ENCODE measurements around the gene MC3R. TPM values are rescaled to one million over a fixed set of nuclear protein-coding genes. Genes with fewer than 3 reads are reported as not detected.

The MC3R gene
- total RNA-seq, 4 donors from 2014 or later = not detected

- WGBS, 2 donors (ENCODE audit: low coverage in 1 of 2) = 29 to 50% methylated on average over 2 of the region's 2 CpGs
- TF ChIP-seq POLR2A (IDR thresholded peaks at IDR 0.05) = no peak
- TF ChIP-seq EP300 (IDR thresholded peaks at IDR 0.05; ENCODE audit: low read depth) = no peak
- no peak for TF ChIP-seq POLR2AphosphoS5 (IDR thresholded peaks at IDR 0.05)
- TF ChIP-seq, protein P1, sequence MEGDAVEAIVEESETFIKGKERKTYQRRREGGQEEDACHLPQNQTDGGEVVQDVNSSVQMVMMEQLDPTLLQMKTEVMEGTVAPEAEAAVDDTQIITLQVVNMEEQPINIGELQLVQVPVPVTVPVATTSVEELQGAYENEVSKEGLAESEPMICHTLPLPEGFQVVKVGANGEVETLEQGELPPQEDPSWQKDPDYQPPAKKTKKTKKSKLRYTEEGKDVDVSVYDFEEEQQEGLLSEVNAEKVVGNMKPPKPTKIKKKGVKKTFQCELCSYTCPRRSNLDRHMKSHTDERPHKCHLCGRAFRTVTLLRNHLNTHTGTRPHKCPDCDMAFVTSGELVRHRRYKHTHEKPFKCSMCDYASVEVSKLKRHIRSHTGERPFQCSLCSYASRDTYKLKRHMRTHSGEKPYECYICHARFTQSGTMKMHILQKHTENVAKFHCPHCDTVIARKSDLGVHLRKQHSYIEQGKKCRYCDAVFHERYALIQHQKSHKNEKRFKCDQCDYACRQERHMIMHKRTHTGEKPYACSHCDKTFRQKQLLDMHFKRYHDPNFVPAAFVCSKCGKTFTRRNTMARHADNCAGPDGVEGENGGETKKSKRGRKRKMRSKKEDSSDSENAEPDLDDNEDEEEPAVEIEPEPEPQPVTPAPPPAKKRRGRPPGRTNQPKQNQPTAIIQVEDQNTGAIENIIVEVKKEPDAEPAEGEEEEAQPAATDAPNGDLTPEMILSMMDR (IDR thresholded peaks at IDR 0.05) = no peak
- H3K9me3 ChIP-seq = no peaks in the 10 kb centered on the region
- peaks cover 0 to 9% (median 0%) of the 10 kb centered on the region in 4 donors for H3K4me1 ChIP-seq
- H3K27ac ChIP-seq = peak overlapping the region in 2 of 4 donors; percentile 17 to 35
- H3K36me3 ChIP-seq = no peaks in the 10 kb centered on the region
- intact Hi-C loops (cut with DNase I; ENCODE audit: low total_unique reads) = no loop called here
- no peaks in the 10 kb centered on the region for H3K27me3 ChIP-seq
- in situ Hi-C loops (cut with MboI; ENCODE audit: low pct_ligation_motif_present in 1 of 4, low pct_unique_long_range_greater_than_20kb in 1 of 4, low sequenced_read_pairs in 3 of 4) = no loop called here
- H3K4me3 ChIP-seq = no peak overlapping the region
- no peak for DNase-seq
Measured at GRCh38 chr20:56222945-56223344, 25.6 kb upstream of the MC3R start.

GRCh38 chr20:56223352-56223751, 25.2 kb upstream of the MC3R start:
- in situ Hi-C loops (cut with MboI; ENCODE audit: low pct_ligation_motif_present in 1 of 4, low pct_unique_long_range_greater_than_20kb in 1 of 4, low sequenced_read_pairs in 3 of 4) (no loop called here), intact Hi-C loops (cut with DNase I; ENCODE audit: low total_unique reads) (no loop called here)
- Histone ChIP-seq H3K9me3 (no peaks in the 10 kb centered on the region), H3K27ac (peak overlapping the region in 2 of 4 donors; percentile 17 to 35), H3K4me1 (peaks cover 0 to 9% (median 0%) of the 10 kb centered on the region in 4 donors), H3K4me3 (no peak overlapping the region), H3K27me3 (no peaks in the 10 kb centered on the region), H3K36me3 (no peaks in the 10 kb centered on the region)
- DNase-seq = no peak
- WGBS, 2 donors (ENCODE audit: low coverage in 1 of 2) = 45 to 71% methylated on average over 2 to 7 of the region's 7 CpGs
- no peak for TF ChIP-seq POLR2AphosphoS5 (IDR thresholded peaks at IDR 0.05)
- TF ChIP-seq, protein P1 (IDR thresholded peaks at IDR 0.05) = no peak
- no peak for TF ChIP-seq EP300 (IDR thresholded peaks at IDR 0.05; ENCODE audit: low read depth)
- no peak for TF ChIP-seq POLR2A (IDR thresholded peaks at IDR 0.05)

- peaks cover 0 to 3% (median 0%) of the 10 kb centered on the region in 4 donors for H3K4me1 ChIP-seq
- H3K27me3 ChIP-seq = no peaks in the 10 kb centered on the region
- no peak for DNase-seq
- no peaks in the 10 kb centered on the region for H3K36me3 ChIP-seq
- intact Hi-C loops (cut with DNase I; ENCODE audit: low total_unique reads) (no loop called here), in situ Hi-C loops (cut with MboI; ENCODE audit: low pct_ligation_motif_present in 1 of 4, low pct_unique_long_range_greater_than_20kb in 1 of 4, low sequenced_read_pairs in 3 of 4) (no loop called here)
- H3K4me3 ChIP-seq = no peak overlapping the region
- H3K27ac ChIP-seq = no peak overlapping the region
- 71 to 100% methylated on average over 1 to 3 of the region's 3 CpGs for WGBS, 2 donors (ENCODE audit: low coverage in 1 of 2)
- no peaks in the 10 kb centered on the region for H3K9me3 ChIP-seq
- TF ChIP-seq, protein P1 (IDR thresholded peaks at IDR 0.05) = no peak
- TF ChIP-seq EP300 (IDR thresholded peaks at IDR 0.05; ENCODE audit: low read depth) = no peak
- TF ChIP-seq POLR2A (IDR thresholded peaks at IDR 0.05) = no peak
- no peak for TF ChIP-seq POLR2AphosphoS5 (IDR thresholded peaks at IDR 0.05)
Measured at GRCh38 chr20:56228021-56228420, 20.5 kb upstream of the MC3R start.

DNA sequence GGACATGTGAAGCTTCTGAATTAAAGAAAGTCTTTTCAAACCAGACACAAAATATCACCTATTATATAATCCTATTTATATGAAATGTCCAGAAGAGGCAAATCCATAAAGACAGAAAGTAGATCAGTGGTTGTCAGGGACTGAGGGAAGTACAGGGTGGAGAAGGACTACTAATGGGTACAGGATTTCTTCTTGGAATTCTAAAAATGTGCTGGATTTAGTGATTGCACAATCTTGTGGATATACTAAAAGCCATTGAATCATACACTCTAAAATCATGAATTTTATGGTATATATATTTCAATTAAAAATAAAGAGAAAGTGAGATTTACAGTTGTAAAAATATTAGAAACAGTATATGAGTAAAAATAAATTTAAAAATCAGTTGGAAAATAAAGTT, 18.7 kb upstream of the MC3R start:
- H3K27ac ChIP-seq = no peak overlapping the region
- DNase-seq = no peak
- no peaks in the 10 kb centered on the region for H3K36me3 ChIP-seq
- no peaks in the 10 kb centered on the region for H3K9me3 ChIP-seq
- in situ Hi-C loops (cut with MboI; ENCODE audit: low pct_ligation_motif_present in 1 of 4, low pct_unique_long_range_greater_than_20kb in 1 of 4, low sequenced_read_pairs in 3 of 4) (no loop called here), intact Hi-C loops (cut with DNase I; ENCODE audit: low total_unique reads) (no loop called here)
- no peaks in the 10 kb centered on the region for H3K27me3 ChIP-seq
- no peaks in the 10 kb centered on the region for H3K4me1 ChIP-seq
- no peak overlapping the region for H3K4me3 ChIP-seq
- TF ChIP-seq EP300 (IDR thresholded peaks at IDR 0.05; ENCODE audit: low read depth) (no peak), POLR2AphosphoS5 (IDR thresholded peaks at IDR 0.05) (no peak), POLR2A (IDR thresholded peaks at IDR 0.05) (no peak)
- TF ChIP-seq, protein P1 (IDR thresholded peaks at IDR 0.05) = no peak
